CD4-positive, alpha-beta T cell treated with Interleukin-4 for 1 hour (primary cell): ENCODE results near the gene SP7.
"Not testable (repeated sequence)": the region's sequence is repeated elsewhere in the genome, so short reads cannot be mapped to it uniquely, and the experiment has no call there.

Experiments used
- DNase-seq, 2 donors: peaks; one replicate each; pipeline ENCODE4 v3.0.0-alpha.2; 2020 to 2022

Gene SP7

GRCh38 chr12:53336181-53336681 is at the start of gene SP7:
Gene SP7 (minus strand): TSS chr12:53336354. CDS start chr12:53335646, 708 bp downstream.
- no peak for DNase-seq

- no peak for DNase-seq
These were observed 47.1 kb upstream of the SP7 start for GRCh38 chr12:53383258-53383657.

- DNase-seq = peak; percentile 59 to 73
These were observed 45.8 kb upstream of the SP7 start for GRCh38 chr12:53381731-53382630.

GRCh38 chr12:53380794-53381730 is 44.9 kb upstream of the SP7 start:
- no peak for DNase-seq

GRCh38 chr12:53380104-53380793 is 44.1 kb upstream of the SP7 start, which contains the start of gene SP1:
Gene SP1 (plus strand): TSS chr12:53380176. CDS start chr12:53380292, 116 bp downstream.
- DNase-seq = peak; percentile 91

- peak; percentile 100 for DNase-seq
These were observed 43.4 kb upstream of the SP7 start for GRCh38 chr12:53379389-53380103.

- no peak for DNase-seq
These were observed 42.7 kb upstream of the SP7 start for GRCh38 chr12:53378724-53379388.

GRCh38 chr12:53378222-53378621 is 42.1 kb upstream of the SP7 start:
- no peak for DNase-seq

GRCh38 chr12:53376747-53377146 is 40.6 kb upstream of the SP7 start:
- DNase-seq = no peak

- not testable (repeated sequence) for DNase-seq
These were observed 38.1 kb upstream of the SP7 start for GRCh38 chr12:53374277-53374676.

GRCh38 chr12:53373554-53374133 is 37.5 kb upstream of the SP7 start:
- DNase-seq = not testable (repeated sequence)

GRCh38 chr12:53365245-53365904 is 29.2 kb upstream of the SP7 start:
- no peak for DNase-seq

- DNase-seq = not testable (repeated sequence)
These were observed 25.5 kb upstream of the SP7 start for GRCh38 chr12:53361638-53362037.

GRCh38 chr12:53358836-53359419 is 22.8 kb upstream of the SP7 start:
- DNase-seq = no peak

GRCh38 chr12:53355121-53355520 is 19.0 kb upstream of the SP7 start:
- no peak for DNase-seq

- DNase-seq = no peak
These were observed 17.1 kb upstream of the SP7 start for GRCh38 chr12:53353257-53353655.

GRCh38 chr12:53352331-53353256 is 16.4 kb upstream of the SP7 start:
- DNase-seq = peak; percentile 88 to 89

- DNase-seq = no peak
These were observed 11.8 kb upstream of the SP7 start for GRCh38 chr12:53347905-53348304.

- no peak for DNase-seq
These were observed 10.3 kb upstream of the SP7 start for GRCh38 chr12:53346491-53346890.
